Vagina (tissue), 2 donors: Measurements from ENCODE around the gene ADSS2. TPM values are rescaled to one million over a fixed set of nuclear protein-coding genes. Genes with fewer than 3 reads are reported as not detected.

Source experiments
- DNase-seq, 2 donors: peaks; one replicate each; pipeline ENCODE4 v3.0.0-alpha.2; 2017; ENCODE audit errors: extremely low spot score in 2 of 2
- H3K27ac ChIP-seq: fragments of 200-600 bp; sonication (generic); one replicate; pipeline ENCODE4 v1.5.1; 2019
- H3K27me3 ChIP-seq: fragments of 200-600 bp; sonication (generic); one replicate; pipeline ENCODE4 v1.5.1; 2019
- H3K36me3 ChIP-seq, 2 donors: fragments of 200-600 bp; sonication (generic); one replicate each; pipeline ENCODE4 v1.5.1; 2017 to 2019
- H3K4me1 ChIP-seq: fragments of 200-600 bp; sonication (generic); one replicate; pipeline ENCODE4 v1.5.1; 2019
- H3K4me3 ChIP-seq, 2 donors: fragments of 200-600 bp; sonication (generic); 1 replicate in 1 of 2; 2 replicates in 1 of 2; pipeline ENCODE4 v1.5.1; 2016 to 2019
- H3K9me3 ChIP-seq: fragments of 200-600 bp; sonication (generic); one replicate; pipeline ENCODE4 v1.5.1; 2019
- POLR2A ChIP-seq, 2 donors: fragments of 450-650 bp; IDR thresholded peaks; one replicate each; pipeline ENCODE4 v1.6.1; 2017; ENCODE audit warnings: antibody characterized with exemption in 2 of 2, mild to moderate bottlenecking in 2 of 2, moderate library complexity in 2 of 2
- POLR2AphosphoS5 ChIP-seq, 2 donors: sonication (generic); formaldehyde crosslinking; IDR thresholded peaks; one replicate each; pipeline ENCODE4 v1.9.0; 2017; ENCODE audit warnings: antibody characterized with exemption in 2 of 2, mild to moderate bottlenecking in 2 of 2, low read depth in 1 of 2; ENCODE audit not compliant: insufficient read depth in 1 of 2
- intact Hi-C: fragments of 100-400 bp; cut with DNase I; formaldehyde crosslinking; loops from one replicate; pipeline ENCODE4 v1.15.1; 2023
- total RNA-seq: library from RNA; depleted of rRNA; stranded (reverse); fragments of >200 nt; gene quantifications from one replicate; pipeline ENCODE4 v1.2.3, GENCODE V29; 2016
- TF ChIP-seq, protein P1 (sequence below), 3 experiments: fragments of 450-650 bp in 2 of 3; fragments of 200-600 bp in 1 of 3; sonication (generic) in 1 of 3; IDR thresholded peaks; one replicate each; pipeline ENCODE4 v1.5.1; 2017 to 2019; ENCODE audit warnings: antibody characterized with exemption in 3 of 3, mild to moderate bottlenecking in 2 of 3, moderate library complexity in 2 of 3

Gene ADSS2
- total RNA-seq, 1 donor from 2014 or later: 38.1 TPM

DNA sequence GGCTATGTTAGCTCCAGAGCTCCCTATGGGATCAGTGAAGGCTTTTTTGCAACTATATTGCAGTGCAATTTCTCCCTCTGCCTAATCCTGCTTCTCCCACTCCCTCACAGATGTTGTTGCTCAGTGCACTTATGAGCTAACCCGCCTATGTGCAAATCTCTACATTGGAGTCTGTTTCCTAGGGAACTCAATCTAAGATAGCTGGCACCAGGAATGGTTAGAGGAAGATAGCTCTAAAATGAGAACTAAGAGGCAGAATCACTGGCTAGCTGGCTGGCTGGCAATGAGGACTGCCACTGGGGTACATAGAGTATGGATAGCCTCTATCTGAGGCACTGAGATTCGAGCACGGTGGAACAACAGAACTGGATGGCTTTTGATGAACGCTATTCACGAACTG lies 39.5 kb downstream of the ADSS2 start:
- no peak for DNase-seq
- Histone ChIP-seq H3K9me3 (no peaks in the 10 kb centered on the region), H3K27ac (no peak overlapping the region), H3K36me3 (peaks cover 0 to 69% of the 10 kb centered on the region in 2 donors), H3K27me3 (no peaks in the 10 kb centered on the region), H3K4me3 (no peak overlapping the region), H3K4me1 (no peaks in the 10 kb centered on the region)
- intact Hi-C loops: no loop called here
- TF ChIP-seq POLR2A (IDR thresholded peaks at IDR 0.05) (no peak), POLR2AphosphoS5 (IDR thresholded peaks at IDR 0.05; ENCODE audit: insufficient read depth in 1 of 2, low read depth in 1 of 2) (no peak)
- TF ChIP-seq, protein P1, sequence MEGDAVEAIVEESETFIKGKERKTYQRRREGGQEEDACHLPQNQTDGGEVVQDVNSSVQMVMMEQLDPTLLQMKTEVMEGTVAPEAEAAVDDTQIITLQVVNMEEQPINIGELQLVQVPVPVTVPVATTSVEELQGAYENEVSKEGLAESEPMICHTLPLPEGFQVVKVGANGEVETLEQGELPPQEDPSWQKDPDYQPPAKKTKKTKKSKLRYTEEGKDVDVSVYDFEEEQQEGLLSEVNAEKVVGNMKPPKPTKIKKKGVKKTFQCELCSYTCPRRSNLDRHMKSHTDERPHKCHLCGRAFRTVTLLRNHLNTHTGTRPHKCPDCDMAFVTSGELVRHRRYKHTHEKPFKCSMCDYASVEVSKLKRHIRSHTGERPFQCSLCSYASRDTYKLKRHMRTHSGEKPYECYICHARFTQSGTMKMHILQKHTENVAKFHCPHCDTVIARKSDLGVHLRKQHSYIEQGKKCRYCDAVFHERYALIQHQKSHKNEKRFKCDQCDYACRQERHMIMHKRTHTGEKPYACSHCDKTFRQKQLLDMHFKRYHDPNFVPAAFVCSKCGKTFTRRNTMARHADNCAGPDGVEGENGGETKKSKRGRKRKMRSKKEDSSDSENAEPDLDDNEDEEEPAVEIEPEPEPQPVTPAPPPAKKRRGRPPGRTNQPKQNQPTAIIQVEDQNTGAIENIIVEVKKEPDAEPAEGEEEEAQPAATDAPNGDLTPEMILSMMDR (IDR thresholded peaks at IDR 0.05): no peak

DNA sequence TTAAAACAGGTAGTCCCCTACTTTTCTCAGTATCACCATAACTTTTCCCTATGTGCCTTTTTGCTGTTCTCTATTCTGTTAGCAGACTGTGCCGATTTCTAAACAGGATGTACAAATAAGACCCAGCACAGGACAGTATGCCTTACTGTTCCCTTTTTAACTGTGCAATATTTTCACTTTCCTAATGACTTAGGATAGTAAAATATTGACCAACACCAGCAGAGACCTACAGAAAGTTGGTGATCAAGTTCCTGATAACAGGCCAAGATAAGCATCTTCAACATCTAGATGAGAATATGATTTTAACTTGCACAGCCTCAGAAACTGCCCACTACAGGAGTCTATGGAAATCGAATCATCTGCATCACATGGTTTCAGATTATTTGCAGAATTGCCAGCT lies 42.0 kb downstream of the ADSS2 start:
- no peak overlapping the region for H3K27ac ChIP-seq
- no peaks in the 10 kb centered on the region for H3K9me3 ChIP-seq

DNA sequence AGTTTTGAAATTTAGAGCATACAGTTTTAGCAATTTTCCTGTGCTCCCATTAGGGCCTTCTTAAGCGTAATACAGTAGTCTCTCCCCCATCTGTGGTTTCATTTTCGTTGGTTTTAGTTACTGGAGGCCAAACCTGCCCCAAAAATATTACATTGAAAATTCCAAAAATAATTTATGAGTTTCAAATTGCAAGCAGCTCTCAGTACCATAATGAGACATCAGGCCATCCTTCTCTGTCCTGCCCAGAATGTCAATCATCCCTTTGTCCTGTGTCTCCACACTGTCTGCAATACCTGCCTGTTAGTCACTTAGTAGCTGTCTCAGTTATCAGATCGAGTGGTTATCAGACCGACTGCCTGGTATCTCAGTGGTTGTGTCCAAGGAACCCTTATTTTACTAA lies 45.4 kb downstream of the ADSS2 start:
- peaks cover 0 to 45% of the 10 kb centered on the region in 2 donors for H3K36me3 ChIP-seq
- no peak overlapping the region for H3K27ac ChIP-seq
- H3K9me3 ChIP-seq: peaks cover under 1% of the 10 kb centered on the region
- no peak for DNase-seq
- no peaks in the 10 kb centered on the region for H3K27me3 ChIP-seq
- TF ChIP-seq, protein P1 (IDR thresholded peaks at IDR 0.05): no peak
- TF ChIP-seq POLR2A (IDR thresholded peaks at IDR 0.05) (no peak), POLR2AphosphoS5 (IDR thresholded peaks at IDR 0.05; ENCODE audit: insufficient read depth in 1 of 2, low read depth in 1 of 2) (no peak)
- H3K4me1 ChIP-seq: no peaks in the 10 kb centered on the region
- no peak overlapping the region for H3K4me3 ChIP-seq
- intact Hi-C loops: no loop called here

More for the DNA sequence above, 42.0 kb downstream of the ADSS2 start:
- TF ChIP-seq POLR2A (IDR thresholded peaks at IDR 0.05) (no peak), POLR2AphosphoS5 (IDR thresholded peaks at IDR 0.05; ENCODE audit: insufficient read depth in 1 of 2, low read depth in 1 of 2) (no peak)
- TF ChIP-seq, protein P1 (IDR thresholded peaks at IDR 0.05): no peak
- DNase-seq: no peak
- peaks cover 0 to 56% of the 10 kb centered on the region in 2 donors for H3K36me3 ChIP-seq
- intact Hi-C loops: no loop called here
- no peak overlapping the region for H3K4me3 ChIP-seq
- no peaks in the 10 kb centered on the region for H3K27me3 ChIP-seq
- no peaks in the 10 kb centered on the region for H3K4me1 ChIP-seq

DNA sequence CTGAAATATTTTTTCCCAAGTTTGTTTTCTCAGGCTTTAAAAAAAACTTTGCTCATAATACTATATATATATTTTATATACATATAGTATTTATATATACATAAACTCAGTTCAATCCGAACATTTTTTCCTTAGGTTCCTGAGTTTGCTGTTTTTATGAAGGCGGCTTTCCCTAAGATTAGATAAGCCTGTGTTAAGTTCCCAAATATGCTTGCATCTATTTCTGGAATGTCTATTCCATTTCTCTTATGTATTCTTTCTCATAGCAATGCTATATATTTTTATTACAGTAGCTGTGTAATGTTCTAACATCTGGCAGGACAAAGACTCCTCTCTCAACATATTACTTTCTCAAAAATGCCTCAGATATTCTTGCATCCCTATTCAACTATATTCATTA lies 45.9 kb downstream of the ADSS2 start:
- Histone ChIP-seq H3K9me3 (peaks cover 5% of the 10 kb centered on the region), H3K4me3 (no peak overlapping the region), H3K4me1 (no peaks in the 10 kb centered on the region), H3K36me3 (peaks cover 0 to 41% of the 10 kb centered on the region in 2 donors), H3K27me3 (no peaks in the 10 kb centered on the region), H3K27ac (no peak overlapping the region)
- DNase-seq: no peak
- intact Hi-C loops: no loop called here
- TF ChIP-seq POLR2AphosphoS5 (IDR thresholded peaks at IDR 0.05; ENCODE audit: insufficient read depth in 1 of 2, low read depth in 1 of 2) (no peak), POLR2A (IDR thresholded peaks at IDR 0.05) (no peak)
- TF ChIP-seq, protein P1 (IDR thresholded peaks at IDR 0.05): no peak

DNA sequence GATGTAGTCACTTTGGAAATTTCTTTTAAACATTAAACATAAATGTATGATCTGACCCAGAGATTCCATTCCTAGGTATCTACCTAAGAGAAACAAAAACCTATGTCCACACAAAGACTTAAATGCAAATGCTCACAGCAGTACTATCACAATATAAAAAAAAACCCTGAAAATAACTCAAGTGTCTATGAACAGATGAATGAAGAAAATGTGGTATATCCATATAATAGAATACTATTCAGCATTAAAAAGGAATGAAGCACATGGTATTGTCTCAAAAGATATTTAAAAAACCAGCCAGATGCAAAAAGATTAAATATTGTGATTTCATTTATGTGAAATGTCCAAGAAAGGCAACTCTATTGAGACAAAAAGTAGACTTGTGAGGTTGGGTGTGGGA lies 48.3 kb downstream of the ADSS2 start:
- intact Hi-C loops: no loop called here
- Histone ChIP-seq H3K27me3 (no peaks in the 10 kb centered on the region), H3K4me1 (no peaks in the 10 kb centered on the region), H3K9me3 (peaks cover 8% of the 10 kb centered on the region), H3K36me3 (peaks cover 0 to 32% of the 10 kb centered on the region in 2 donors), H3K27ac (no peak overlapping the region), H3K4me3 (no peak overlapping the region)
- TF ChIP-seq, protein P1 (IDR thresholded peaks at IDR 0.05): no peak
- TF ChIP-seq POLR2AphosphoS5 (IDR thresholded peaks at IDR 0.05; ENCODE audit: insufficient read depth in 1 of 2, low read depth in 1 of 2) (no peak), POLR2A (IDR thresholded peaks at IDR 0.05) (no peak)
- no peak for DNase-seq
